GOT3 (cell line): Measurements from ENCODE around the gene CYP1A1.
"Not testable (repeated sequence)": the region's sequence is repeated elsewhere in the genome, so short reads cannot be mapped to it uniquely, and the experiment has no call there.

Experiments used
- DNase-seq: peaks from one replicate; lab custom pipeline; 2025; ENCODE audit warnings: mixed read lengths; lab: John Stamatoyannopoulos, UW

CYP1A1 gene

DNA sequence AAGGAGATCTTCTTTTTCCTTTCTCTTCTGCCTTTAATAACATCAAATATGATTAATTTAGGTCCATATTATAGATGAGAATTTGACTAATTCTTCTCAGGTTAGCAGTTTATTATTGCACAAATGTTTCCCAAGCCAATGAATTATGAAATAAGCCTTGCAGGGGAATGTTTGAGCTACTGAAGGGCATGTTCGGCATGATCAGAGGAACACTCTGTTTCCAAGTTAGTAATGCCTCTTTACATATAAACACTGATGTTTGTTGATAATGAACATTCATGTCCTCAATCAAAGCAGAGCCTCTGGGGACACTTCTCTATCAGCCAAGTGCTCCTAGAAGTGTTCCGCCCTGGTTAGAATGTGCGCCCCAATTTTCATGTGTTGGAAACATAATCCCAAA, 10.0 kb upstream of the CYP1A1 start:
- no peak for DNase-seq

DNA sequence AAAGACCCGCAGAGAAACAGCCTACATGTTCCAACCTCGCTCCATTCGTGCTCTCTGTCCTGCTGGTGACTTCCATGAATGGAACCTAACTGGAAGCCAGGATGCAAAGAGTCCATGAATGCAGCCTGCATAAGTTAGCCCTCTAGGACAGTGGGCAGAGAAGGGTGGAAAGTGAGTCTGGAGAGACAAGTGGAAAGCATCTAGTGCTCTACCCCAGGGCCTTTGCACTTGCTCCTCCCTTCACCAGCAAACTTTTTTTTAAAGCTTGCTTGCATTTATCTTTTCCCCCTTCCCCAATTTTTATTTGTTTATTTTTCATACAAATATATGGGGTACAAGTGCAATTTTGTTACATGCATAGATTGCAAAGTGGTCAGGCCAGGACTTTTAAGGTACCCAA, 7.9 kb upstream of the CYP1A1 start:
- no peak for DNase-seq

DNA sequence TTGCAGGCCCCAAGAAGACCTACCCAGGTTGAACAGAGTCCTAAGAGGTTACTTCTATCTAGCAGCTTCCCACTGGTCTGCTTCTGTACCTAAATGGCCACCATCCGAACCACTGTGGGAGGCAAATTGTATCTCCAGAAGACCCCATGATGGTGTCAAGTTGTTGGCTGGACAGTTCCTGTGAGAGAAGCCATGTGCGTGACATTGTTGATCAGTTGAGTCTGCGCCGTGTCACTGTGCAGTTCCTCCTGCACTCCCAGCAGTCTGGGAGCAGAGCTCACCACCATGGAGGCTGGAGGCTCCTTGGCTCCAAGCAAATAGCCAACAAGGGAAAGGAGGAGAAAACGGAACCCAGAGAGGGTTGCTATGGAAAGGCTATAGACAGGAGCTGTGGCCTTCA, 7.5 kb upstream of the CYP1A1 start:
- no peak for DNase-seq

DNA sequence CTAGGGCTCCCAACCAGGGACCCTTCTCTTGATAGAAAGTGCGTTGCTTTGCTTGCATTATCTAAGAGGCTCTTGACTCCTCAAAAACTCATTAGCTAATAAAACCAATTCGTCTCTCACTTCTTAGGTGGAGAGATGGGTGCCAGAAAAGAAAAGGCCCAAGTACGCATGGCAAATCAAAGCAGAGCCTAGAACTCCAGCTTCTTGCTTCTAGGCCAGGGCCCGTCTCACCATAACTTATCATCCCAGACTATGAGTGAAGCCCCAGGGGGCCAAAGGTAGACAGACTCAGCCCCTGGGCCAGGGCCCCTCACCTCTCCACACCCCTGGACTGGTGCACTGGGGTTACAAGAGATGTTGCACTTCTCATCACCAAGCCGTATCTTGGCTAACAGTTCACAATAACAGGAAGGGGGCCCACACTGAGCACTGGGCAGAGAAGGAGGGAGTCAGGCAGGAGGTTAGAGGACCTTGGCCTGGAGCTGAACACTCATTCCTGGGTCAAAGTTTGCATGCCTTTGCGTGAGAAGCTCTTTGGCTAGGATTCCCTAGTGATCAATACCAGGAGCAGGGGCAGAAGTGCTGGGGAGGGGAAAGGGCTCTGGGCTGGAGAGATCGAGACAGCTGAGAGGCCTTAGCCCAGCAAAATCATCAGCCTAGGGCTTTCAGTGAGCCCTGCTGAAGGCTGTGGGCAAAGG, 5.4 kb upstream of the CYP1A1 start:
- DNase-seq, result no peak

DNA sequence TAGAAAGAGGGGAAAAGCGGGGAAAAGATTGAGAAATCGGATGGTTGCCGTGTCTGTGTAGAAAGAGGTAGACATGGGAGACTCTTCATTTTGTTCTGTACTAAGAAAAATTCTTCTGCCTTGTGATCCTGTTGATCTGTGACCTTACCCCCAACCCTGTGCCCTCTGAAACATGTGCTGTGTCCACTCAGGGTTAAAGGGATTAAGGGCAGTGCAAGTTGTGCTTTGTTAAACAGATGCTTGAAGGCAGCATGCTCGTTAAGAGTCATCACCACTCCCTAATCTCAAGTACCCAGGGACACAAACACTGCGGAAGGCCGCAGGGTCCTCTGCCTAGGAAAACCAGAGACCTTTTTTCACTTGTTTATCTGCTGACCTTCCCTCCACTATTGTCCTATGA, 4.0 kb upstream of the CYP1A1 start:
- DNase-seq, result not testable (repeated sequence)

DNA sequence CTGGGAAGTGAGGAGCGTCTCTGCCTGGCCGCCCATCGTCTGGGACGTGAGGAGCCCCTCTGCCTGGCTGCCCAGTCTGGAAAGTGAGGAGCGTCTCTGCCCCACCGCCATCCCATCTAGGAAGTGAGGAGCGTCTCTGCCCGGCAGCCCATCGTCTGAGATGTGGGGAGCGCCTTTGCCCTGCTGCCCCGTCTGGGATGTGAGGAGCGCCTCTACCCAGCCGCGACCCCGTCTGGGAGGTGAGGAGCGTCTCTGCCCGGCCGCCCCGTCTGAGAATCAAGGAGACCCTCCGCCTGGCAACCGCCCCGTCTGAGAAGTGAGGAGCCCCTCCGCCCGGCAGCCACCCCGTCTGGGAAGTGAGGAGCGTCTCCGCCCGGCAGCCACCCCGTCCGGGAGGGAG, 3.4 kb upstream of the CYP1A1 start:
- DNase-seq, result not testable (repeated sequence)

DNA sequence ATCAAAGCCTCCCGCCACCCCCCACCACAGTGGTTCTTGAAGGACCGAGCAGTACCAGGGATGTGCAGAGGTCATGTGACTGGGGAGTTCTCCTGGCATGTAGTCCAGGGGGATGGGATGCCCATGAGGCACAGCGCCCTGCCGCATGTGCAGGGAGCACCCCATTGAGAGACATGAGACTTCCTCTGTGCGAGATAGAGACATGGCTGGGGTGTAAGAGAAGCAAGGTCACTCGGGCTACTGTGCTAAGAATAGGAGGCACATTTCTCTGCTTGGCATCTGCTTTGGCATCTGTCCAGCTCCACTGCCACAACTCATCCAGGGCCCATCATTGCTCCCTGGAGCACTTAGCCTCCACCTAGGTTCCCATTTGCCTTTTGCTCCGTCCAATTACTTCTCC, 2.4 kb upstream of the CYP1A1 start:
- DNase-seq, result no peak

DNA sequence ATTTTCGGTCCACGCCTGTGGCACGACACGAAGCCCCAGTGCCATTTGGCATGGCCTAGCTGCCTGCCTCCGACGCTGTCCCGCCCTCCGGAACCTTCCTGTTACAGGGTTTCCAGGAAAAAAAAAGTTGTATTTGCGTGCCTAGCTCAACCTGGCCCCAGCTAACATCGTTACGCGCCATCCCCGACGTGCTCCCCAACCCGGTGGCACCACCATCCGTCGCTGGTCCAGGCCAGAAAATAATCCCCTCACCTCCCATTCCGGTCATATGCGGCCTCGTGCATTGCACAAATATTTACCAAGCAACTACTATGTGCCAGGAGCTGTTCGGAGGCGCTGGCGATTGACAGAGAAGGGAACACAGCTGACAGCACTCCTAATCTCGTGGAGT, 1.4 kb upstream of the CYP1A1 start:
- no peak for DNase-seq

DNA sequence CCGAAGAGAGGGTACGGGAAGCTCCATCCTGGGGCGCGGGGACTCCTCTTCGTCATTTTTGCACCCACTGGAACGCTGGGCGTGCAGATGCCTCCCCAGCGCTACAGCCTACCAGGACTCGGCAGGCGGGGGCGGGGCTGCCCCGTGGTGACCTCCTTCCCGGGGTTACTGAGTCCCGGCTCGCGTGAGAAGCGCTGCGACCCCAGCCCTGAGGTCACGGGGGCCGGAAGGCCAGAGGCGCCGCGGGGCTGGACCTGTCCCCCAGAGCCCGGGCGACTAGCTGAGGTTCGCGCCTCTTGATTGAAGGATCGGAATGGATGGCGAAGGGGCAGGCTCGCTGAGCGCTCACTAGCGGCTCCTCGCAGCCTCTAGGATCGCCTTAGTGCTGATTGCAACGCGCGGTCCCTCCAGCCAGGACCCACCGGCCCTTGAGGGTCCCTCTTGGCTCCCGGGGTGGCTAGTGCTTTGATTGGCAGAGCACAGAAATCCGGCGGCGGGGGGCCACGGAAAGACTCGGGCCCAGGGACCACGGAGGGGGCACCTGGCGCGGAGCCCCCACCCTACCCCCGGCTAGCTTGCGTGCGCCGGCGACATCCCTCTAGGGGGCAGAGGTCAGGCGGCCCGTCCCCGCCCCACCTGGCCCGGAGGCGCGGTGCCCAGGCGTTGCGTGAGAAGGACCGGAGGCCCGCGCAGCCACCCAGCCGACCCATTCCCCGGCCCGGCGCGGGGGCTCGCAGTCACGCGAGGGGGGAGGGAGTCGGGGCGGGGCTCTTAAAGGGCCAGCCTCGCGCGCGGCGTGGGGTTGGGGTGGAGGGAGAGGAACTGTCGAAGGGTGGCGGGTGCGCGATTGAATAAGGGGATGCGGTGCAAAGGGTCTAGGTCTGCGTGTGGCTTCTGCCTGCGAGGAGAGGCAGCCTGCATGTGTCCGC, 781 bp upstream of the CYP1A1 start:
- peak; percentile 25 for DNase-seq

DNA sequence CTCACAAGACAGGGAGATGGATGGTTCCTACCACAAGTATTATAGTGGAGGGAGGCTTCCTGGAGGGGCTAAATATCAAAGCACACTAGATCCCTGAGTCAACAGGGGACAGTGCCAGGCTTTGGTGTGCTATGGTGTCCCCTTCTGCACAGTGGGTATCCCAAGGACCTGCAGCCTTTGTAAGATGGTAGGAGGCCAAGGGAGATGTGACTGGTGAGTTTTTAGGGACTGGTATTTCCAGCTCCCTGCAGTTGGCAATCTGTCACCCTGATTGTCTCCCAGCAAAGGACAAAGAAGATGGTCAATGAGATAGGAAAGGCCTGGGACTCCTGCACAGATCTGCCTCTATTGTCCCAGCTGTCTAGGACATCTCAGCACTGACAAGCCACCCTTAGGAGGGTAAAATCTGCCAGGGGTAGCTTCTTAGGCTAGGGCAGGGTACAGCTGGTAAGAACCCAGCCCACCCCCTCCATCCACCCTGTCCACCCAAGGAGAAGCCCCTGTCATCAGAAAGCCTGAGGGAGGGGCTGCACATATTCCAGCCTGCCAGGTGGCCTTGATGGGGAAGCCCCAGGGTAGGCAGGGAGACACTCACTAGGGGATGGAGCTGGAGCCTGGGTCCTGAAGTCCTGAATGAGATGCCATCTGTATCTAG, 631 bp downstream of the CYP1A1 start:
- no peak for DNase-seq

DNA sequence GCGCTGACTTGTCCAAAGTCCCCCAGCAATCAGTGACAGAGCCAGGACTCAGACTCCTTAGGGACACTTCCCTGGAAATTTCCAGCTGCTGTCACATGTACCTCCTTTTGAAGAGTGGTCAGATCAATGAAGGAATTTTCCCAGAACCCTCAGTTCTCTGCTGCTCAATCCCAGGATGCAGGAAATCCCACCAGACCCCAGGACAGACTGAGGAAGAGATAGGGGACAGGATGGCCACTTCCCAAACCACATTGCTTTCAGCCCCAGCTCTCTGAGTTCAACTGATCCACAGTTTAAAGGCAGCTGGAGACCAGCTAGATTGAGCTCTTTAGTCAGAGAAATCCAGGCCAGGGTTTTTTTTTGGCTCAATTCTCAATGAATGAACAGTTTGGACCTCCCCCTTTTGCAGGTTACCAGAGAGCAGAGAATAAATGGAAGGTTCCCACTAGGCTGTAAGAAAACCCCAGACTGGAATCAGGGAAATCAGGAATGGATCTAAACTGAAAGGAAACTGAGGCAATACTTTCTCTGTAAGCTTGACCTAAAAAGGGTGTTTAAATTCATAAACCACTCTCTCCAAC, 1.5 kb downstream of the CYP1A1 start:
- no peak for DNase-seq

DNA sequence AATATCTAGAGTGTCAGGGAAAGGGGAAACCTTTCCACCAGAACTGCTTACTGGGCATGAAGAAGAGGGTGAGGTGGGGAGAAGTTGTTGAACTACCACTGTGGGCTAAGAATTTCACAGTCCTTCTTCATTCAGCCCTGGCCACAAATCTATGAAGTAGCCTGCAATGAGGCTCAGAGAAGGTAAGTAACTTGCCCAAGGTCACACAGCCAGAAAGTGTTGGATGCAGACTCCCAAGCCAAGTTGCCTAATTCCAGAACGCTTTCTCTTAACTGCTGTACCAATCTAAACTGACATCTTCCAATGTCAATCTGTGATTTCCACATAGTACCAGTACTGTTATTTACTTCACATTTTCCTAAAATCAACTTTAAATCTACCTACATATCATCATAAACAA, 2.1 kb downstream of the CYP1A1 start:
- DNase-seq, result no peak

DNA sequence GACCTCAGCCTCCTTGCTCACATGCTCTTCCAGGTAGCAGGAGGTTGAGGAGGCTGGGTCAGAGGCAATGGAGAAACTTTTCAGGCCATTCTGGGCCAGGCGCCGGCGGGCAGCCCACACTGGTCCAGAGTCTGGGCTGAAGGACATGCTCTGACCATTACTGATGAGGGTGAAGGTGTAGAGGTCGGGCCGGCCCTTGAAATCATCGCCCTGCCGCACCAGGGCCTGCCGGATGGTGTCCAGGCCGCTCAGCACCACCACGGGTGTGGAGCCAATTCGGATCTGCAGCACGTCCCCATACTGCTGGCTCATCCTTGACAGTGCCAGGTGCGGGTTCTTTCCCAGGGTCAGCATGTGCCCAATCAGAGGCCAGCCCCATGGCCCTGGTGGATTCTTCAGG, 2.7 kb downstream of the CYP1A1 start:
- no peak for DNase-seq

DNA sequence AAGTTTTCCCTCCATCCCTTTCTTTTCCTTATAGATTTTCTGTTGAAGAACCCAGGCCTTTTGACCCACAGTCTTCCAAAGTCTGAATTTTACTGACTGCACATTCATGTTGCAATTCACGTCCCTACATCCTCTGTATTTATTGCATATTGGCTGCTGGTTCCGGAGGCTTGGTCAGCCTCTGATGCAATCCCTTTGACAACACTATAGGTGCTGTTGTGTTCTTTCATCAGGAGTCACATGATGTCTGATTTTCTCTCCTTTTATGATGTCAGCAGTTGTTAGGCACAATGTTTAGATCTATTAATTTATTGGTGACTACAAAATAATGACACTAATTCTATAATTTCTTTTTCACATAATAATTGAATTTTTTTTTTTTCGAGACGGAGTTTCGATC, 8.7 kb downstream of the CYP1A1 start:
- DNase-seq, result no peak

DNA sequence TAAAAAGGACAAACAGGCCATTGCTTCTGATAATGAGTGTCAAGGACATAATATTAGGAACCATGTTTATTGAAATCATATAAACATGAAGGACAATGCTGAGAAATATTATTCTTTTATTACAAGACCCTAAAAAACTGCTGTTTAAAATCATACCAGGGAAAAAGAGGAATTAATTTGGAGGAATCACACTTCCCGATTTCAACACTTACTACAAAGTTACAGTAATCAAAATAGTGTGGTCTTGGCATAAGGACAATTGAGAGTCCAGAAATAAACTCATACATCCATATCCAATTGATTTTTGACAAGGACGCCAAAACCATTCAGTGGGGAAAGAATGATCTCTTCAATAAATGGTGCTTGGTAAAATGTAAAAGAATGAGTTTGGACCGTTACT, 13.0 kb downstream of the CYP1A1 start:
- DNase-seq, result no peak

DNA sequence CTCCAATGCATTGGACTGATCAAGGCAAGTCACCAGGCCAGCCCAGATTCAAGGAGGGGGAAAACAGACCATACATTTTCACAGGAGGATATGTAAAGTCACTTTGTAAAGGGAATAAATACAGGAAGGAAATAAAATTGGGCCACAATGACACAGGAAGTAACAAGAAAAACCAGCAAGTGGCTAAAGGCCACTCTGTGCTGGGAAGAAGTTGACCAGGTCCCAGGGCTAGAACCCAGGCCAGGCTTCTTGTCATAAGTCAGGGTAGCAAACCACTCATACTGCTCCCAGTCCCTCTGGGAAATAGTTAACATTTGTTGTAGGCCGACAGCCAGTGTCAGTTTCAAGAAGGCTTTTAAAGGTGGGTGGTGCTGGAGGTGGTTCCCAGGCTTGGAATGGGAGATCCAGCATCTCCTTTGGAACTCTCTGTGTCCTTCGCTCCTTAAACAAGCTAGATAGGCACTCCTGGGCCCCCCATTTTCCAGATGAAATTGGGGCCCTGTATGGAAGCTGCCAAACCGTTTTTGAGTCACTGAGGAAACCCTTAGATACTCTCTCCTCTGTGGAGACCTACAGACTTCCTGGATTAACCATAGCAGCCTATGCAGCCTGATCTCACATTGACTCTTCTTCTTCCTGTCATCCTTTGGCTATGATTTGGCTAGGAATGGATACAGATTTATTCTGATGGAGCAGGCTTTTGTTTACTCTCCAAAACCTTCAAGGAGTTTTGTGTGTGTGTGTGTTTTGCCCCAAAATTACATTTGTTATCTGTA, 14.8 kb downstream of the CYP1A1 start:
- DNase-seq, result no peak

DNA sequence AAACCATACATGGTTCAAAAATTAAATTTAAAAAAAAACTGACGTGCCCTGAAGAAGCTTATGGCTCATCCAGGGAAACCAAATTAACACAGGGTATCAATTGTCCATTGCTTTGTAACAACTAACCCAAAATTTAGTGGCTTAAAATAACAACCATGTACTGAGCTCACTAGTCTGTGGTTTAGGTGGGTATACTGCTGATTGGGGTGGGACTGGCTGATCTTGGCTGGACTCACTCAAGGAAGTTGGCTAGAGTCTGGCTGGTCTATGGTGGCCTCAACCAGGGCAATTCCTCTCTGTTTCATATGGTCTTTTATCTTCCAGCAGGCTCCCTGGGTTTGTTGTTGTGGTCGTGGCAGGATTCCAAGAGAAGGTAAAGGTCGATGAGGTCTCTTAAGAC, 15.4 kb downstream of the CYP1A1 start:
- no peak for DNase-seq

DNA sequence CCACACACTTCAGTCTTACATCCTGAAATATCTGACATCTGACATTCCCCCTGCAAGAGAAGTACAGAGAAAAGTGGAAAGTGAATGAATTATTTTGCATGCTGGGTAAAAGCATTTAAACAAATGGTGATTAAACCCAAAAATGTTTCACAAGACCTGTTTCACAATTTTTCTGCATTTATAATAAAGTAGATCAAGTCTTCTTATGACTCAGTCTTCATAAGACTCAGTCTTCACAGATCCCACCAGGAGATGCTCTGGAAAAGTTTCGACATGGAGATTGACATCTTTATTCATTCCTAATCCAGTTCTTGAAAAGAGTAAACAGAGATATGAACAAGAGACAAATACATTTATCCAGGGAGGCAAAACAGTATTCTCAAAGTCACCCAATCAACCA, 16.3 kb downstream of the CYP1A1 start:
- no peak for DNase-seq

DNA sequence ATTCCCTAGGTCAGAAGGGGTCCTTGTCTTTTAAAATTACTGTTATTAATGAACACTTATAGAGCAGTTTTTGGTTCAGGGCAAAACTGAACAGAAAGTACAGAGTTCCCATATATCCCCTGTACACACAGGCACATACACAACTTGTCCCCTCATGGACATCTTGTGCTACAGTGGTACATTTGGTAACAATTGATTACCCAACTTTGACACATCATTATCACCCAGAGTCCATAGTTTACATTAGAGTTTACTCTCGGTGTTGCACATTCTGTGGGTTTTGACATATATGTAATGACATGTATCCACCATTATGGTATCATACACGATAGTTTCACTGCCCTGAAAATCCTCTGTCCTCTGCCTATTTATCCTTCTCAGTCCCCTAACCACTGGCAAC, 28.5 kb downstream of the CYP1A1 start:
- DNase-seq, result no peak

DNA sequence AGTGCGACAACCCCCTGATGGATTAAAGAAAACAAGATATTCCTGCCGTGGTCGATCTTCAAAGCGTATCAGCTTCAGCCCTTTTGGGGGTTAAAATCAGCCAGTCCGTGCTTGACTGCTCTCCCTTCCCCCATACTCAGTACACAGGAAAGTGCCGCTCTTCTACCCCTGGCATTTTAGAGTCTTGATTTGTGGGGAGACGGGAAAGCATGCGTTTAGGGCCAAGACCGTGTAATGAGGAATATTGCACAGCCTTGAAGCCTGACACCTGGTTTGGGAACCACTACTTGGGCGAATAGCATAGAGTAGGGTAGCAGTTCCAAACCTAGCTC, 29.0 kb downstream of the CYP1A1 start:
- no peak for DNase-seq

DNA sequence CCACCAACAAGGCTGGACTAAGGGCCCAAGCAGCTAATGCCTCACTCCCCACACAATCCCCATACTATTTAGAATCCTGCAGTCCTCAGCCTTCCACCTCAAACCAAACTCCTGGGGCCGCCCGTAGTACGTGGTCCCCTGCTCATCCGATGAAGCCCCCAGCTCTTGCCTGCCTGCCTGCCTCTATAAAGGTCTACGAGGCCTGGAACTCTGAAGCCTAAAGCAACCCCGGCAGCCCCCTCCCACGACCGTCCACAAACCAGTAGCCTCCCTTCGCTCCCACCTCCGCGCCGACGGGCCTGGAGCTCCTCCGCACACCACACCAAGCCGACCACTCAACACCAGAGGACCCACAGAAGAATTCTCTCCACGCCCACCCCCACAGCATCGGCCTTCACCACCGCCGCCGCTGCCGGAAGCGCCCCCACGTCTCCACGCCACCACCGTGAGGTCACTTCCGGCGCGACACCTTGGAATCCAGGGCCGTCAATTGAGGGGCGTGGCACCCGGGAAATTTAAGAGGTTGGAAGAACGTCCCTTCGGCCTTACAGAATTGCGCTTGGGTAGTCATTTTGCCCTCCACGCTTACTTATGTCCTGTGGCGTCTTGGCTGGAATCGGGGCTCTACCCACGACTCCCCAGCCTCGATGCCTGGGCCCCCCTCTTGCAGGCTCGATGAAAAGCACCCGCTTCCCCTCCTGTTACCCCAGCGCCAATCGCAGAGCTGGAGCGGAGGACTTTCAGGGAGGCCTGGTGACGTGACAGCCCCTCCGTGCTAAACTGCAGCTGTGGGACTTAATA, 29.5 kb downstream of the CYP1A1 start, which contains the start of gene EDC3:
Gene EDC3, minus strand, starts transcription at position 428 of the 801 bp plus-strand sequence. CDS start 20,900 bp downstream, outside the sequence.
- DNase-seq, result peak; percentile 8
